ENCODE results near the gene HOXB3.

The HOXB3 gene

GRCh38 chr17:48597528-48597777, 7.4 kb upstream of the HOXB3 start:
- Histone ChIP-seq H3K9ac (ENCODE audit: low read length) (peak overlapping the region; percentile 2), H3K4me3 (ENCODE audit: low read length) (peak overlapping the region; percentile 62), H3K4me1 (ENCODE audit: control insufficient read depth, insufficient read depth, low read length) (peaks cover 36% of the 10 kb centered on the region), H3K27me3 (ENCODE audit: control insufficient read depth, insufficient read depth, low read length) (peaks cover 2% of the 10 kb centered on the region), H3K27ac (ENCODE audit: low read depth, low read length) (peak overlapping the region; percentile 82), H3K36me3 (ENCODE audit: control insufficient read depth, insufficient read depth, low read length) (no peaks in the 10 kb centered on the region)

DNA sequence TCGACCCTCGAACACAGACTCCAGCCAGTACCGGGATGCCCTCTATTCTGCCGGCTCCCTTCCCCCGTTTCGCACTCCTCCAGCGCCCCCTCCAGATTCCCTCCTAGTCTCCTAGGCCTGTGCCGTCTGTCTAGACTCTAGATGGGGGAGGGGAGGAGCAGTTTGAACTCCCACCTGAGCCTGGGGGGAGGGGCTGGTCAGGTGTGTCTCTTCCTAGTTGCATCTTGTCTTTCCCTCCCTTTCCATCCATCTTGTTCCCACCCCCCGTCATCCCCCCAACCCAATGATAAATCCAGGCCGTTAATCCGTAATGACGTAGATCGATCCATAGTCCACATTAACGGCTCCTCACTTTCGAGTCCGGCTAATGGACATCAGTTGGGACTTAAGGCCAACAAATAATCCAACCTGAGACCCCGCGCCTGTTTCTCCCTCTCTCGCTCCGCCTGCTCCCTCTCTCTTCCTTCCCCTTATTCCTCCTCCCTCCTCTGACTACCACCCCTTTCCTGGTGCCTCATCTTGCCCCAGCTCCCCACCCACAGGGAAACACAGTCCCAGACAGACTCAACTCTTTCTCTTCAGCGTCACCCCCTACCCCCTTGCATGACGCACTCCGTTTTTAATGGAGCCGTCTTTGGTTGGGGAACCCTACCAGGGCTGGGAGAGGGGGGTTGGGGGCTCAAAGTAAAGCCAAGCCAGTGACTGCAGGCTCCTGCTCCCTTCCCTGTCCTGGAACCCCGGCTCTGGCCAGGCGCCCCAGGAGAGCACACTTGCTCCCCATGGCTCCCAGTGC, 6.9 kb upstream of the HOXB3 start:
- Histone ChIP-seq H3K4me1 (ENCODE audit: control insufficient read depth, insufficient read depth, low read length) (peaks cover 34% of the 10 kb centered on the region), H3K36me3 (ENCODE audit: control insufficient read depth, insufficient read depth, low read length) (no peaks in the 10 kb centered on the region), H3K9ac (ENCODE audit: low read length) (peak overlapping the region; percentile 3), H3K27ac (ENCODE audit: low read depth, low read length) (peak overlapping the region; percentile 82), H3K4me3 (ENCODE audit: low read length) (peak overlapping the region; percentile 62), H3K27me3 (ENCODE audit: control insufficient read depth, insufficient read depth, low read length) (peaks cover 2% of the 10 kb centered on the region)

DNA sequence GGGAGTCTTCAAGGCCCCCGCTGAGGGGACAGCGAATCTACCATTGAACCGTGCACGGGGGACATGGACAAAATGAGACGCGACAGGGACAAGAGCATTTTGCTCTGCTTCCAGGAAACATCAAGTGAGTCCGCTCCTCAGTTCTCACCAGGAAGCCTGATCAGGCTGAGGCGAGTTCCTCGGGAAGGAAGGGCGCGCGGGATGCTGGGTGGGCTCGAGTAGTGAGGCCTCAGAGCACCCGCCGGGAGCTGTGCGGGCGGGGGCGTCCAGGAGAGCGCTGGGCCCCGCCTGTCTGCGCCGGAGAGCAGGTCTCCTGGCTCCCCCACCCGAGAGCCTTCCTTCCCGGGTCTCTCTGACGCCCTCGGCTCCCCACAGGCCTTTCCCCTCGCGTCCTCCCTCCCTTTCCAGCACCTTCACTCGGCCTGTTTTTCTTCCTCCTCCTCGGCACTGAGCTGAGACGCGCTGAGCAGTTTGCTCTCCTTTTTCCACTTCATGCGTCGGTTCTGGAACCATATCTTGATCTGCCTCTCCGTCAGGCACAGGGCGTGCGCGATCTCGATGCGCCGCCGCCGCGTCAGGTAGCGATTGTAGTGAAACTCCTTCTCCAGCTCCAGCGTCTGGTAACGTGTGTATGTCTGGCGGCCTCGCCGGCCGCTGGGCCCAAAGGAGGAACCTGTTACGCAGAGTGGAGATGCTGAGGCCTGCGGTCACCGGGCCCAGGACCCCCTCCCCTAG, 6.1 kb upstream of the HOXB3 start:
- Histone ChIP-seq H3K4me1 (ENCODE audit: control insufficient read depth, insufficient read depth, low read length) (peaks cover 32% of the 10 kb centered on the region), H3K27ac (ENCODE audit: low read depth, low read length) (peak overlapping the region; percentile 82), H3K36me3 (ENCODE audit: control insufficient read depth, insufficient read depth, low read length) (no peaks in the 10 kb centered on the region), H3K4me3 (ENCODE audit: low read length) (peak overlapping the region; percentile 62), H3K27me3 (ENCODE audit: control insufficient read depth, insufficient read depth, low read length) (peaks cover 2% of the 10 kb centered on the region), H3K9ac (ENCODE audit: low read length) (peak overlapping the region; percentile 3)

- Histone ChIP-seq H3K4me3 (ENCODE audit: low read length) (peak overlapping the region; percentile 94), H3K9ac (ENCODE audit: low read length) (no peak overlapping the region), H3K36me3 (ENCODE audit: control insufficient read depth, insufficient read depth, low read length) (no peaks in the 10 kb centered on the region), H3K27me3 (ENCODE audit: control insufficient read depth, insufficient read depth, low read length) (peaks cover 2% of the 10 kb centered on the region), H3K27ac (ENCODE audit: low read depth, low read length) (peak overlapping the region; percentile 90), H3K4me1 (ENCODE audit: control insufficient read depth, insufficient read depth, low read length) (peaks cover 29% of the 10 kb centered on the region)
These were observed 5.4 kb upstream of the HOXB3 start for GRCh38 chr17:48595278-48595999.

DNA sequence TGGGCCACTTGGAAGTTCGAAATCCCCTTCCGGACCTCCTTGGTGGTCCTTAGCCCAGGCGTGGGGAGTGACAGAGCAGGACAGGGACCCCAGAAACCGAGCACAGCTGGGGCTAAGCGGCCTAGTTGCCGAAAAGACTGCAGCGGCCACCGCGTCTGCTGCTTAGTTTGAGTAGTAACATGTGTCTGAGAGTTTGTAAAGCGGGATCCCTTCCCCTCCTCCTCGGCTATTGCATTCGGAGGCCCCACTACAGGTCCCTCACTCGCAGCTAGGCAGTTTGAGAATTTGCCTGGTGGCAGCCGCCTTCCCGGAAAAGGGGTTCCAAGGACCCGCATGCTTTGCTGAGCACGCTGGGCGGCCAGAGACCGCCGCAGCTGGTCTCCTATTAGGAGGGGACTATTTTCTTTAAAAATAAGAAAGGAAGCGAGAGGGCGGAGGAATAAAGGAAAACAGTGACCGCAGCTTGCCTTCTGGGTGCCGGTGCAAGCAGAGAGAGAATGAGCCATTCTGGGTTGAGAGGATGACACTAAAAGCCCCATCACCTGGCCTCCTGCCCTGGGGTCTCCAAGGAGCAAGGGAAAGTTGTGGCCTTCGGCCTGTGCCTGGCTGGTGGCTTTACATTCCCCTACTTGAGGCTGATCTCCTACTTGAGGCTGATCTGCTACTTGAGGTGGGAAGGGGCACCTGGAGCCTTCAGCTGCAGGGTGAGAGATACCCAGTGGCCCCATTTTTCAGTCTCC, 4.7 kb upstream of the HOXB3 start:
- H3K4me1 ChIP-seq (ENCODE audit: control insufficient read depth, insufficient read depth, low read length): peaks cover 23% of the 10 kb centered on the region

DNA sequence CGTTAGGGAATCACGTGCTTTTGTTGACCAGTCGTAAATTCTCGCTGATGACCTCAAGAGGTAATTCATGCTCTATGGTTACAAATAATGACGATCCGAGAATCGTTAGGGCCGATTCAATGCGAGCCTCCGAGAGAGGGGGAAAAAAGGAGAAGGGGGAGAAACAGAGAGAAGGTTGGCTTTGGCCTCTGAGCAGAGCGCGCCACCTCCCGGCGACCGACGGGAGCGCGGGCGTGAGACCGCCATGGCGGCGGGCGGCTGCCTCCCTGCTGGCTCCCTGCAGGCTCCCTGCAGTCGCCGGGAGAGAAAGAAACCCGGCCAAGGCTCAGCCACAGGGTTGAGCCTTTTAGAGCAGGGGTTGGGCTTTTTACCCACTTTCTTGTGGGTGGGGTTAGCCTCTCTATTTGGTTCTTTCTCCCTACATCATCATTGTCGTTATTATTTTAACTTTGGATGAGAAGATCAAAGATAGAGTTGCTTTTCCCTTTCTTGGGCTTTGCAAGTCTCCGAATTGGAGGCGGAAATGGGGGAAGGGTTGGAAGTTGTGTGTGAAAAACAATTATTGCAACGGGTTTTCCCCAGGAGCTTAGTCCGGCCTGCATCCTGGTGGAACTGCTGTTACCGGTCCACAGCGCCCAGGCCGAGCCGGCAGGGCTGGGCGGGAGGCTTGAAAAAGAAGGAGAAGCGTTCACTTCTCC, 3.9 kb upstream of the HOXB3 start:
- H3K4me3 ChIP-seq (ENCODE audit: low read length): peak overlapping the region; percentile 94

More for the DNA sequence above, 4.7 kb upstream of the HOXB3 start:
- peak overlapping the region; percentile 94 for H3K4me3 ChIP-seq (ENCODE audit: low read length)
- H3K27me3 ChIP-seq (ENCODE audit: control insufficient read depth, insufficient read depth, low read length): peaks cover 2% of the 10 kb centered on the region
- H3K36me3 ChIP-seq (ENCODE audit: control insufficient read depth, insufficient read depth, low read length): no peaks in the 10 kb centered on the region
- peak overlapping the region; percentile 90 for H3K27ac ChIP-seq (ENCODE audit: low read depth, low read length)
- no peak overlapping the region for H3K9ac ChIP-seq (ENCODE audit: low read length)

GRCh38 chr17:48593126-48593829, 3.2 kb upstream of the HOXB3 start, which contains the start of gene HOXB5:
Gene HOXB5, minus strand, starts transcription at chr17:48593779. Its CDS starts 97 bp downstream, at chr17:48593682.
- no peaks in the 10 kb centered on the region for H3K36me3 ChIP-seq (ENCODE audit: control insufficient read depth, insufficient read depth, low read length)
- peak within 1 kb of the TSS; percentile 94 for H3K4me3 ChIP-seq (ENCODE audit: low read length)
- peak within 1 kb of the TSS; percentile 90 for H3K27ac ChIP-seq (ENCODE audit: low read depth, low read length)
- no peaks in the 10 kb centered on the region for H3K27me3 ChIP-seq (ENCODE audit: control insufficient read depth, insufficient read depth, low read length)
- H3K4me1 ChIP-seq (ENCODE audit: control insufficient read depth, insufficient read depth, low read length): peaks cover 21% of the 10 kb centered on the region
- H3K9ac ChIP-seq (ENCODE audit: low read length): no peak within 1 kb of the TSS

More for the DNA sequence above, 3.9 kb upstream of the HOXB3 start:
- H3K27me3 ChIP-seq (ENCODE audit: control insufficient read depth, insufficient read depth, low read length): peaks cover 2% of the 10 kb centered on the region
- peak overlapping the region; percentile 90 for H3K27ac ChIP-seq (ENCODE audit: low read depth, low read length)
- no peak overlapping the region for H3K9ac ChIP-seq (ENCODE audit: low read length)
- peaks cover 21% of the 10 kb centered on the region for H3K4me1 ChIP-seq (ENCODE audit: control insufficient read depth, insufficient read depth, low read length)
- no peaks in the 10 kb centered on the region for H3K36me3 ChIP-seq (ENCODE audit: control insufficient read depth, insufficient read depth, low read length)

GRCh38 chr17:48592577-48592976, 2.5 kb upstream of the HOXB3 start:
- Histone ChIP-seq H3K36me3 (ENCODE audit: control insufficient read depth, insufficient read depth, low read length) (no peaks in the 10 kb centered on the region), H3K27ac (ENCODE audit: low read depth, low read length) (peak overlapping the region; percentile 90), H3K4me3 (ENCODE audit: low read length) (peak overlapping the region; percentile 94), H3K9ac (ENCODE audit: low read length) (no peak overlapping the region), H3K27me3 (ENCODE audit: control insufficient read depth, insufficient read depth, low read length) (no peaks in the 10 kb centered on the region), H3K4me1 (ENCODE audit: control insufficient read depth, insufficient read depth, low read length) (peaks cover 21% of the 10 kb centered on the region)

DNA sequence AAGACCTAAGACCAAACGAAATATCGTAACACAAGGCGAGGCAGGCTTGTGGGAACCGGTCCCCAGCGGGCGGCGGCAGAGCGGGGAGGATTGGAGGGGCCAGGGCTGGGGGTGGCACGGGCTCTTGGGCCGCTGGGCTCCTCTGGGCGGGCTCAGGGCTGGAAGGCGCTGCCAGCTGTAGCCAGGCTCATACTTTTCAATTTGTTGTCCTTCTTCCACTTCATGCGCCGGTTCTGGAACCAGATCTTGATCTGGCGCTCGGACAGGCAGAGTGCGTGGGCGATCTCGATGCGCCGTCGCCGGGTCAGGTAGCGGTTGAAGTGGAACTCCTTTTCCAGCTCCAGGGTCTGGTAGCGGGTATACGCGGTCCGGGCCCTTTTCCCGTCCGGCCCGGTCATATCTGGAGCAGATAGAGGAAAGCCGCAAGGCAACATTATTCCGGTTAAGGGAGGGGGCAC, 2.0 kb upstream of the HOXB3 start:
- H3K27me3 ChIP-seq (ENCODE audit: control insufficient read depth, insufficient read depth, low read length): no peaks in the 10 kb centered on the region
- H3K4me1 ChIP-seq (ENCODE audit: control insufficient read depth, insufficient read depth, low read length): peaks cover 25% of the 10 kb centered on the region
- no peak overlapping the region for H3K9ac ChIP-seq (ENCODE audit: low read length)
- no peaks in the 10 kb centered on the region for H3K36me3 ChIP-seq (ENCODE audit: control insufficient read depth, insufficient read depth, low read length)
- peak overlapping the region; percentile 90 for H3K27ac ChIP-seq (ENCODE audit: low read depth, low read length)
- H3K4me3 ChIP-seq (ENCODE audit: low read length): peak overlapping the region; percentile 94

- Histone ChIP-seq H3K36me3 (ENCODE audit: control insufficient read depth, insufficient read depth, low read length) (no peaks in the 10 kb centered on the region), H3K4me1 (ENCODE audit: control insufficient read depth, insufficient read depth, low read length) (peaks cover 28% of the 10 kb centered on the region), H3K27me3 (ENCODE audit: control insufficient read depth, insufficient read depth, low read length) (no peaks in the 10 kb centered on the region), H3K9ac (ENCODE audit: low read length) (peak overlapping the region; percentile 5), H3K27ac (ENCODE audit: low read depth, low read length) (peak overlapping the region; percentile 90), H3K4me3 (ENCODE audit: low read length) (peak overlapping the region; percentile 94)
These were observed 1.4 kb upstream of the HOXB3 start for GRCh38 chr17:48591255-48592056.

Data from rectal smooth muscle tissue (tissue), 1 donor.